HG03571 (cell line): ENCODE measurements around the gene RITA1.
"Not testable (repeated sequence)": the region's sequence is repeated elsewhere in the genome, so short reads cannot be mapped to it uniquely, and the experiment has no call there.

Experiments
- ATAC-seq: cut with Tn5 transposase; IDR thresholded peaks from one replicate; pipeline ENCODE4 v1.9.1; 2021; ENCODE audit not compliant: unreplicated experiment

Gene RITA1, protein sequence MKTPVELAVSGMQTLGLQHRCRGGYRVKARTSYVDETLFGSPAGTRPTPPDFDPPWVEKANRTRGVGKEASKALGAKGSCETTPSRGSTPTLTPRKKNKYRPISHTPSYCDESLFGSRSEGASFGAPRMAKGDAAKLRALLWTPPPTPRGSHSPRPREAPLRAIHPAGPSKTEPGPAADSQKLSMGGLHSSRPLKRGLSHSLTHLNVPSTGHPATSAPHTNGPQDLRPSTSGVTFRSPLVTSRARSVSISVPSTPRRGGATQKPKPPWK

DNA sequence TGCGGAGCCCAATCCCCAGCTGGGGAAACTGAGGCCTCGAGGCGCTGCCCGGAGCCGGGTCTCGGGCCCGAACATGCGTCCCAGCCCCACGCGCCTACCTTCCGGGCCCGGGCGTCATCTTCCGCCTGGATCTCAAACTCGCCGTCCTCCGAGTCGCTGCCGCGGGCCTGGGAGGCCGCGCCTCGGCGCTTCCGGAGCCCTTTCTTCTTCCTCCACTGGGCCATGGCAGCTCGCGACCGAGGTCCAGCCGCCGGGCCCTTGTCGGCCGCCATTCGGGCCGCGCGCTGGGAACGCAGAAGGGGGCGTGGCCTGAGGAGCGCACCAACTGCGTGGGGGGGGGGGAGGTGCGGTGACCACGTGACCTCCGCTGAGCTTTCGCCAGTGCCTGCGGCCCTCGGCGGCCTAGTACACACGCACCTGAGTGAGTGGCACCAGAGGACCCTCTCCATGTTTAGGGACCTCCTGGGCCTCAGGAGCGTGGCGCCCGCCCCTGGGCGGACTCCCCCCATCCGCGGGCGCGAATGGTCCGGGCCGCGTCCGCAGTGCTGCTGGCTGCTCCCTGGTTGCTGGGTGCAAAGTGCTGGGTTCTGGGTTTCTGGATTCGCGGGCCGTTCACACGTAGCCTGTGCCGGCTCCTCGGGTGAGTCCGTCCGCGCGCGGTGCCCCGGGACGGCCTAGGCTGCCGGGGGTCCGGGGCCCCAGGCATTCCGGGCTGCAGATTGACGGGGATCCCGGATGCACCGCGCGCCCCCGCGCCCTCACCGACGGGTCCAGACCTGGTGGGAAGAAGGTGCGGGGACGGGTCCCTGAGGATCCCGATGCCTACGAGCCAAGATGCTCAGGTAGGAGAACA is at the start of gene RITA1, which contains the start of gene DDX54:
Gene RITA1, plus strand, starts transcription at position 542 of the 853 bp plus-strand sequence. CDS start 1,026 bp downstream, outside the sequence.
Gene DDX54, minus strand, starts transcription at position 299 of the 853 bp plus-strand sequence. Its CDS starts 27 bp downstream, at position 272.
- ATAC-seq, result peak; percentile 42

DNA sequence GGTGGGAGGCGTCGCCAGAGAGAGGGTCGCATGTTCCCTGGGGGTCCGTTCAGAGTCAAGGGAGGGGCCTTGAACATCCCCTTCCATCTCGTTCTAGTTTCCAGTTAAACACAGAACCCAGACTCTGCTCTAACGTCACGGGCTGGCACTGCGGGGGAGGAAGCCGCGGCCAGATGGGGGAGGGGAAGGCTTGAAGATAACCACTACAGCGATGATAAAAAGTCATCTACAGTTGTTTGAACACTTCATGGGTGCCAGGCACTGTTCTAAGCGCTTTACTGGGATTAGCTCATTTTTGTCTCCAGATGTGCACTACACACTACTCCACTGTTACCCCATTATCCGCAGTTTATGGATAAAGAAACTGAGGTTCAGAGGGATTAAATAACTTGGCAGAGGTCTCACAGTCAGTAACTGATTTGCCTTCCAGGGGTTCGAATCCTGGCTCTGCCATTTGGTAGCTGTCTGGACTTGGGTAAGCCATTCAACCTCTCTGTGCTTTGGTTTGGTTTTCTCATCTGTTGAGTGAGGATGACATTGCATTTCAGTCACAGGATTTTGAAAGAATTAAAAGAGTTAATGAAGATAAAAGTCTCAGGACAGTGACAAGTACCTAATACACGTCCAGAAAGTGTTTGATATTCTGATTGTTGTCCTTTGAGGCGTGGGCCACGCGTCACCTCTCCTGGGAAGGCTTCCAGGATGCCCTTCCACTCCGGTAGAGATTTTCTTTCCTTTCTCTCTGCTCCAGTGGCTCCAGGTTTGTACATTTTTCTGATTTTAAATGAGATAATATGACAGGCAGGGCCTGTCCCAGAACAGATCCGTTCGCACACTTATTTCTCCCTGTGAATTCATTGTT is 49.2 kb upstream of the RITA1 start:
- ATAC-seq, result no peak

DNA sequence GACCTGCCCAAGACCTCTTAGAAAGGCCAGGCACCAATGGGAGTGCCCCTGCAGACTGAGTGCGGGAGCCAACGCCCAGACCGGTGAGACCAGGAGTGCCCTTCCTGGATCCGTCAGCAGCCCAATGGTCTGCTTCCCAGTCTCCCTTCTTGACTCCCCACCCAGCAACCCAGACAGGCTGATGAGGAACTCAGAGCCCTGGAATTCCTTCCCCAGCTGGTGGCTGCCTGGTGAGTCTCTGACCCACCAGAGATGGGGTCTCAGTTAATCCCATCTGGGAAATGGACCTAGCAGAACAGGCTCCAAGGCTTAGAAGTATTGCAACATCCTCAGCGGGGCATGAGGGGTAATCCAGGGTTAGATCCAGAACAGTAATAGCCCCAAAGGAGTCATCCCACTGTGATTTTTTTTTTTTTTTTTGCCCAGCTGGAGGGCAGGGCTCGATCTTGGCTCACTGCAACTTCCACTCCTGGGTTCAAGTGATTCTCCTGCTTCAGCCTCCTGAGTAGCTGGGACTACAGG is 48.5 kb upstream of the RITA1 start:
- ATAC-seq, result no peak

DNA sequence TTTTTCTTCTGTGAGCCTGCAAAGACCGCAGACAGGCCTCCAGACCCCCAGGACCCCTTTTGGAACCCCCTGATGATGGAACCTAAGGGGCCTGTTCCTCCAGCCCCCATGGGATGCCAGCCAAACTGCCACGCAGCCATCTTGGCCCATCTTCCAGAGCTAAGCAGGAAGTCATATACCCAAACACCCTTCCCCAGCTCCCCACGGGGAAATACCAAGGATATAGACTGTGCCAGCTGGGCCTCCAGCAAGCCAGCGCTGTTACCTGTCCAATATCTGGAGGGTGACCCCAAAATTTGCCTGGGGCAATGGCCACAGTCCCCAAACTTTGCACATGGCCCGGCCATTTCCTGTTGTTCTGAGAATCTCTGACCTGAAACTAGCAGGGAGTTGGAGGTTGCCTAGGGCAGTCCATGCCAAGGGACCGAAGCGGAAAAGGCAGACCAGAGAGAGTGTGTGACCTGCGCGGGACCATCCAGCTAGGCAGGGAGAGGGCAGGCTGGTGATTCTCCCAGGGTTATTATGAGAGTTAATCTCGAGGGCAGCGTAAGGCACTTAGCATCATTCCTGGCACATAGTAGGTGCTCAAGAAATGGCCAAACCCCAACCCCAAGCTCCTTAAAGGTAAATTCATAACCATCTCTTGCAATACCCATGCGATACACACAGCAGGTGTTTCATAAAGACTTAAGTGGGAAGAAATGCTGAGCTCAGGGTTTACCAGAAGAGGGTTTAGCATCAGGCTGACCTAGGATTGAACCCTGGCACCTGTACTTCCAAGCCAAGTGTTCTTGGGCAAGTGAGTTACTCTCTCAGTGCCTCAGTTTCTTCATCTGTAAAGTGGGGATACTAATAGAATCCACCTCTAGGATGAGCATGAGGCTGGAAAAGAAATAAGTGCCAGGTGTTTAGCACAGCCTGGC is 47.4 kb upstream of the RITA1 start:
- no peak for ATAC-seq

DNA sequence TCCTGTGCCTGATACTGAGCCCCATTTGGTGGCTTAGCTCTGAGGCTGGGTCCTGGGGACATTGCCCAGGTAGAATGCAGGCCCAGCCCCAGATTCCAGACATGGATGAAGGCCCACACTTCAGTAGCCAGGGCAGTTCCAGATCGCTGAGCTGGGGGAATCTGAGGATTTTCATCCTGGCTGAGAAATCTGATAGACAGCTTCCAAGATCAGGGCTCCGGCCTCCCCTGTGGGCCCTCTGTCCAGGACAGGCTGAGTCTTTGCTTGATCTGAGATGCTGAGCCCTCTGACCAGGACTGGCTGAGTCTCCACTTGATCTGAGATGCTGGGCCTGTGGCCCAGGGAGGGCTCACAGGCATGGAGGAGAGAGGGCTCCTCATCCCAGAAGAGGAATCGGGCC is 46.7 kb upstream of the RITA1 start:
- no peak for ATAC-seq

DNA sequence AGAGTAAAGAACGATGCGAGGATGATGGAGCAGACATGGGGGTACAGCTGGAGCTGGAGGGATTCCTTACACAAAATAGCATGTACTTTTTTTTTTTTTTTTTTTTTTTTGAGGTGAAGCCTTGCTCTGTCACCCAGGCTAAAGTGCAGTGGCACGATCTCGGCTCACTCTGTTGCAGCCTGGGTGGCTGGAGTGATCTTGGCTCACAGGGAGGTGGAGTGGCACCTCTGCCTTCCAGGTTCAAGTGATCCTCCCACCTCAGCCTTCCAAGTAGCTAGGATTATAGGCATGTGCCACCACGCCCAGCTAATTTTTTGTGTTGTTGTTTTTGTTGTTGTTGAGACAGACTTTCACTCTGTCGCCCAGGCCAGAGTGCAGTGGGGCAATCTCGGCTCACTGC is 44.8 kb upstream of the RITA1 start:
- no peak for ATAC-seq

DNA sequence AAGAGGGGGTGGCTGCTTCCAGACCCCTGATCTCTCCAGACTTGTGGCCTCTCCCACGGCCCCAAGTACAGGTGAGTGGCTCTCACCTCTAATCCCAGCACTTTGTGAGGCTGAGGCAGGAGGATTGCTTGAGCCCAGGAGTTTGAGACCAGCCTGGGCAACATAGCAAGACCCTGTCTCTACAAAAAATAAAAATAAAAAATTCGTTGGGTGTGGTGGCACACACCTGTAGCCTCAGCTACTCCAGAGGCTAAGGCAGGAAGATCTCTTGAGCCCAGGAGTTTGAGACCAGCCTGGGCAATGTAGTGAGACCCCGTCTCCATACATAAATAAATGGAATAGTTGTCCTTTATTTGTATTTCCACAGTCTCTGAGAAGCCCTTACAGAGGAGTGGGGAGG is 43.8 kb upstream of the RITA1 start:
- ATAC-seq, result not testable (repeated sequence)

DNA sequence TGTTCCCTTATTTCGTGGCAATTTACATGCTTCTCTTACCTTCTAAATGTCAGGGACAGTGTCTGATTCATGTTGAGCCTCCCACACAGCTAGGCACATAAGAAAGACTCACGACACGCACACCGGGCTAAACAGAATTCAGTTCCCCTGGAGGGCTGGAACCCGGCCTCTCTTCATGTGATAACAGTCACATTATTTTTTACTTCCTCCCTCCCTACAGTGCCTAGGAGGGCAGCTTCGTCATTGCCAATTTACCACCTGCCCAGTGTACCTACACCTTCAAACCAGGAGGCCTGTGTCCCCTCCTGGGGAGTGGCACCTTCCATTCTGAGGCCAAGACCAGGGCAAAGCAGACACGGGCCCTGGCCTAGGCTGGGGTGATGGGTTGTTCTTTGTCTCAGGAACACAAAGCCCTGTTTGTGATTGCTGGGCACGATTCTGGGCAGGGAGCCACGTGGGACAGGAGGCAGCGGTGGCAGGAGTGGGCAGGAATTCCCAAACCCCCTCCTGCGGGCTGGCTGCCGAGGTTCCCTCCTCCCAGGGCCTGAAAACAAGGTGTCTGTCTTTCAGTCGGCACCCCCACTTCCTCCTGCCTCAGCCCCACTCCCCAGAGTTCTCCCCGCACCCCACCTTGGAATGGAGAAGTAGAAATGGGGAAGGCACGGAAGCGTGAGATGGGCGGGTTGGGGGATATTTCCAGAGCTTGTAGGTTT is 43.2 kb upstream of the RITA1 start:
- ATAC-seq, result no peak

DNA sequence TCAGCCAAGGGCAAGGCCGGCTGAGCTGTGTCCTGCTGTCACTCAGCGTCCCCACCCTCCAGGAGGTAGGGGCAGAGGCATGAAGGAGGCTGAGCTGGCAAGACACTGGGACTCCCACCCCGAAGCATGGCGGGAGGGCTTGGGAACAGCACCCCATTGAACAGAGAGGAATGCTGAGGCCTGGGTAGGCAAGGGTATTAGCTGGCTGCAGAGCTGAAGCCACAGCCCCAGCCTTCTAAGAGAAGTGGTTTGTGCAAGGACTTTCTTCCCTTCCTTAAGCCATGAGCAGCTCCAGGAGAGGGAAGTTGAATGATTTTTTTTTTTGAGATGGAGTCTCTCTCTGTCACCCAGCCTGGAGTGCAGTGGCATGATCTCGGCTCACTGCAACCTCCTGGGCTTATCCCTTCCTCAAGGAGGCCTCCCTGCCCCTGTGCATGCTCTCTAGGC is 42.6 kb upstream of the RITA1 start:
- no peak for ATAC-seq

DNA sequence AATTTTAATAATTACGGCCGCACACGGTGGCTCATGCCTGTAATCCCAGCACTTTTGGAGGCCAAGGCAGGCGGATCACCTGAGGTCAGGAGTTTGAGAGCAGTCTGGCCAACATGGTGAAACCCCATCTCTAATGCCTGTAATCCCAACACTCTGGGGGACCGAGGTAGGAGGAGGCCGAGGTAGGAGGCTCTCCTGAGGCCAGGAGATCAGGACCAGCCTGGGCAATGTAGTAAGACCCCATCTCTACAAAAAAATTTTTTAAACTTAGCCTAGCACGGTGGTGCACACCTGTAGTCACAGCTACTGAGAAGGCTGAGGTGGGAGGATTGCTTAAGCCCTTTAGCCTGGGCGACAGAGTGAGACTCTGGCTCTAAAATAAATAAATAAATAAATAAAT is 41.6 kb upstream of the RITA1 start:
- no peak for ATAC-seq

DNA sequence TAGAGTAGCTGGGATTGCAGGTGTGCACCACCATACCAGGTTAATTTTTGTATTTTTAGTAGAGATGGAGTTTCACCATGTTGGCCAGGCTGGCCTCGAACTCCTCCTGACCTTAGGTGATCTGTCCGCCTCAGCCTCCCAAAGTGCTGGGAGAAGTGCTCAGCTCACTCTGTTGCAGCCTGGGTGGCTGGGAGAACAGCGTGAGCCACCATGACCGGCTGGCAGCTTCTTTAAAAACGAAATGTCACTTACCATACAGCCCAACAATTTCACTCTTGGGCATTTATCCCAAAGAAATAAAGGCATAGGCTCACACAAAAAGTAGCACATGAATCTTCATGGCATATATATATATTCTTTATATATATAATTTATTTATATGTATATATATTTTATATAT is 40.7 kb upstream of the RITA1 start:
- ATAC-seq, result no peak

DNA sequence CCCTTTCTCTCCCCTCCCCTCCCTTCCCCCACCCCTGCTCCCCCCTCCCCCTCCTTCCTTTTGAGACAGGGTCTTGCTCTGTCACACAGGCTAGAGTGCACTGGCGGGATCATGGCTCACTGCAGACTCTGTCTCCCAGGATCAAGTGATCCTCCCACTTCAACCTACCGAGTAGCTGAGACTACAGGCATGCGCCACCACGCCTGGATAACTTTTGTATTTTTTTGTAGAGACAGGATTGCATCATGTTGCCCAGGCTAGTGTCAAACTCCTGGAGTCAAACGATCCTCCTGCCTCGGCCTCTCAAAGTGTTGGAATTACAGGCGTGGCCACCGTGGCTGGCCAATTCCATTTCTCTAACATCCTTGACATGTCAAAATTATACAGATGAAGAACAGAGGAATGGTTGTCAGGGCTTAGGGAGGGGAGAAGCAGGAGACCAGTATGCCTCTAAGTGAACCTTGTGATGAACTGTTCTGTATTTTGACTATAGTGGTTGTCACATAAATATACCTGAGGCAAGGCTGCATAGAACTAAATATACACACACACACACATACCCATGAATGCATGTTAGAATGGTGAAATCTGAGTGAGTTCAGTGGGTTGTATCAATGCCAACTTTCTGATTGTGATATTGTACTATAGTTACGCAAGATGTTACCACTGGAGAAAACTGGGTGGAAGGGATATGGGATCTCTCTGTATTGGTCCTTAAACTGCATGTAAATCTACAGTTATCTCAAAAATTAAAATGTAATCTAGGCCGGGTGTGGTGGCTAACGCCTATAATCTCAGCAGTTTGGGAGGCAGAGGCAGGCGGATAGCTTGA is 39.6 kb upstream of the RITA1 start:
- ATAC-seq, result no peak

DNA sequence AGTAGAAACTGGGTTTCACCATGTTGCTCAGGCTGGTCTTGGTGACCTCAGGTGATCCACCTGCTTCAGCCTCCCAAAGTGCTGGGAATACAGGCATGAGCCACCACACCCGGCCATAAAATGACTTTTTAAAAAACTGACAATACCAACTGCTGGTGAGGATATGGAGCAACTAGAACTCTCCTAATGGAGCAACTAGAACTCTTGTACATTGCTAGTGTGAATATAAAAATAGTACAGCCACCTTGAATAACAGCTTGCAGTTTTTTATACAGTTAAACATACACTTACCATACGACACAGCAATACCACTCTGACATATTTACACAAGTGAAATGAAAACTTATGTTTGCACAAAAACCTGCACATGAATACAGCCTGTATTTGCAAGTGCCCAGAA is 38.5 kb upstream of the RITA1 start:
- ATAC-seq, result no peak

DNA sequence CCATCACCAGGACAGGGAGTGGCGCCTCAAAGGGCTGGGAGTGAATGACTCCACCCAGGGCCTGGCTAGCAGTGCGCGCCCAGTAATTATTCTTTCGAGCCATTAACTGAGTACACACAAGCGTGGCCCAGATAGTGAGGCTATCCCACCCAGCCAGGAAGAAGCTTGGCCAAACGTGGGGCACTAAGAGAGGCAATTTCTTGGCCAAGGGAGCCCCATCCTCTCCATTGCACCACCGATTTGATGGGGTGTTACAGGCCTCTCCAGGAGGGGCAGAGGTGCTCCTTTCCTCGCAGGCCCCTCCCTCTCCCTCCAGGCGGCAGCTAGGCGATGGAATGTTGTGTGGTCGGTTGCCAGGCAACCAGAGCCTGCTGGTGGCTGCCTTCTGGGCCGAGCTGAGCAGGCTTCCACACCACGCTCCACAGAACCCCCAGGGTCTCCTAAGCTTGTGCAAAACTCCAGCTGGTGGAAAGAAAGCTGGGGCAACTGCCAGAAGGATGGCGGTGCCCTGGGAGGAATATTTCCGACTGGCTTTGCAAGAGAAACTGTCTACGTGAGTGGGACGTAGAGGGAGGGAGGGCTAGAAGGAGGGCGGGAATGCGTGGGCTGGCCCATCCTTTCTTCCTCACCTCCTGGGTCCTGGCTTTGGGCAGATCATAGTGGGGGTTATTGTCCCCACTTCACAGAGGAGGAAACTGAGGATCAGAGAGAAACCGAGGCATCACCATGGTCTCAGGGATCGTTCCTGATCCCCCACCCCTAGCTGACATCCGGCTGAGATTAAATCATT is 36.0 kb upstream of the RITA1 start, which contains the start of gene CFAP73:
Gene CFAP73, plus strand, starts transcription at position 364 of the 790 bp plus-strand sequence. Its CDS starts 134 bp downstream, at position 498.
- ATAC-seq, result no peak

DNA sequence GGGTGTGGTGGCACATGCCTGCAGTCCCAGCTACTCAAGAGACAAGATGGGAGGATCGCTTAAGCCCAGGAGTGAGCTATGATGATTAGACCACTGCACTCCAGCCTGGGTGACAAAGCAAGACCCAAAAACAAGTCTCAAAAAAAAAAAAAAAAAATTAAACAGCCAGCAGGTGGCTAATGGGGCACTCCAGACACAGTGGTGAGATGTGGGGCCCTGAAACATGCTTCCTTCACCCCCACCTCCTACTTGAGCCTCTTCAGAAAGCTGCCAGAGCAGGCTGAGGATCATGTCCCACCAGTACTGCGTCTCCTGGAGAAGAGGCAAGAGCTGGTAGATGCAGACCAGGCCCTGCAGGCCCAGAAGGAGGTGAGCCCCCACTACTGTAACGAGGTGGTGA is 33.9 kb upstream of the RITA1 start:
- no peak for ATAC-seq

DNA sequence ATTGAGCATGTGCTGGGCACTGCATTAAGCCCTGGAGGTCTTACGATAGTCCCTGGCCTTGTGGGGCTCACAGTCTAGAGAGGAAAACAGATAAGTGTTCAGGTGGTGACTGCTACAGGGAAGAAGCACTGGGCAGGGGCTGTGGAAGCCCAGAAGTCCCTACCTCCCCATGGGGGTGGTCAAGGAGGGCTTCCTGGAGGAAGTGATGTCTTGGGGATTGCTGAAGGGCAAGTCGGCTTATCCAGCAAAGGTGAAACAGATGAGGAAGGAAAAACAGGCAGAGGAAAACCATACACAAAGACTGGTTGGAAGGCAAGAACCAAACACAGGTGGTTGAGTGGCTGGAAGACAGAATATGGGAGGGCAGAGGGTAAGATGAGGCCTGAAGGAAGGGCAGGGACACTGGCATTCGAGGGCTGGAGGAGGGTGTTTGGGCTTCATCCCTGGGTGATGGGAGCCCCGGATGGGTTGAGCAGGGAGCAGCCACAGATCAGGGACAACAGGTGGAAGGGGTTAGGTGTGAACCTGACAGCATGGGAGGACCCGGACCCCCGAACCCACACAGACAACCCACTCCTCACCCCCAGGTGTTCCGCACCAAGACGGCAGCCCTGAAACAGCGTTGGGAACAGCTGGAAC is 33.2 kb upstream of the RITA1 start:
- ATAC-seq, result no peak
